Head of caudate nucleus (tissue), 42 donors: Measurements from ENCODE around the gene BANP.
"Not testable (repeated sequence)": the region's sequence is repeated elsewhere in the genome, so short reads cannot be mapped to it uniquely, and the experiment has no call there.

Experiments used
- DNase-seq, 42 donors: peaks; one replicate each; pipeline versions ENCODE4 v3.0.0 to v3.0.0-alpha.2; 2020 to 2021; ENCODE audit warnings: mixed read lengths in 7 of 42
- intact Hi-C: fragments of 100-400 bp; cut with DNase I; formaldehyde crosslinking; loops from one replicate; pipeline ENCODE4 v1.15.0; 2022

BANP gene

GRCh38 chr16:88019821-88020515 is 68.7 kb downstream of the BANP start:
- peak in 1 of 42 donors; percentile 10 for DNase-seq
- intact Hi-C loops: no loop called here

- no peak for DNase-seq
- intact Hi-C loops: no loop called here
Observed at GRCh38 chr16:88020516-88020885, 69.3 kb downstream of the BANP start.

- intact Hi-C loops: not testable (repeated sequence)
- peak in 2 of 42 donors; percentile 19 to 45 for DNase-seq
Observed at GRCh38 chr16:88021041-88021970, 70.1 kb downstream of the BANP start.

GRCh38 chr16:88022076-88023042 is 71.1 kb downstream of the BANP start:
- intact Hi-C loops: no loop called here
- no peak for DNase-seq

DNA sequence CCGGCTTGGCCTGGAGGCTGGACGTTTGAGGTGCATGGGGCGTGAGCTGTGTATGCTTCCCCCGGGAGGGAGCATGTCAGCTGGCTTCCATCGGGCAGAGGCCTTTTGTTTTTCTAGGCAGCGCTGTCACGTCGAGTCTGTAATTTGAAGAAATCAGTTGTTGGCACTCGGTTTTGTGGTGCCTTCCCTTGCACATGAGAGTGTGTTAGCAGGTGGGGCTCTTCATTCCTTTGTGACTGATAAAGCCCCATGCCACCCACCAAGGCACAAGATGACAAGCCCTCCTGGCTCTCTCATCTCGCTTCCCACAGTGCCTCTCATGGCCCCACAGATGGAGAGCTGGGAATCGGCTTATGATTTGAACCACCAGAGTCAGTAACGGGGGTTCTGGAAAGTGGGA is 72.1 kb downstream of the BANP start:
- intact Hi-C loops: no loop called here
- peak in 1 of 42 donors; percentile 1 for DNase-seq

DNA sequence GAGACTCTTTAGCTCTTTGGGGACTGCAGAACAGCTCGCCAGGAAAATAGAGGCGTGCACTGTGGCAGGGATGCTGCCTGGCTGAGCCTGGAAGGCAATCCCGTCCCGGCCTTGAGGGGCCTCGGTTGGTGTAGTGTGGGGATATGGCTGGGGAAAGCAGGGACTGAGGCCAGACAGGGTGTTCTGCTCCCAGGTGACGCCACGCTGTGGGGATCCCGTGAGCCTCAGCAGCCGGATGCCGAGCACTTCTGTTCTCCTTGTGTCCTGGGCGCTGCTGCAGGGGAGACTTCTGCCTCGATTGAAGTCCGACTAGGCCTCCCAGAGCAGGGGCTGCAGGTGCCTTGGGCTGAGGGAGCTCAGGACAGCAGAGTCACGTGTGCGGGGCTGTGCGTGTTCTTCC is 72.6 kb downstream of the BANP start:
- DNase-seq: peak in 1 of 42 donors; percentile 19
- intact Hi-C loops: no loop called here

GRCh38 chr16:88024491-88025085 is 73.4 kb downstream of the BANP start:
- intact Hi-C loops: not testable (repeated sequence)
- DNase-seq: peak in 21 of 42 donors; percentile 20 to 64 (median 41)

GRCh38 chr16:88025086-88025492 is 73.9 kb downstream of the BANP start:
- intact Hi-C loops: not testable (repeated sequence)
- peak in 1 of 42 donors; percentile 15 for DNase-seq

DNA sequence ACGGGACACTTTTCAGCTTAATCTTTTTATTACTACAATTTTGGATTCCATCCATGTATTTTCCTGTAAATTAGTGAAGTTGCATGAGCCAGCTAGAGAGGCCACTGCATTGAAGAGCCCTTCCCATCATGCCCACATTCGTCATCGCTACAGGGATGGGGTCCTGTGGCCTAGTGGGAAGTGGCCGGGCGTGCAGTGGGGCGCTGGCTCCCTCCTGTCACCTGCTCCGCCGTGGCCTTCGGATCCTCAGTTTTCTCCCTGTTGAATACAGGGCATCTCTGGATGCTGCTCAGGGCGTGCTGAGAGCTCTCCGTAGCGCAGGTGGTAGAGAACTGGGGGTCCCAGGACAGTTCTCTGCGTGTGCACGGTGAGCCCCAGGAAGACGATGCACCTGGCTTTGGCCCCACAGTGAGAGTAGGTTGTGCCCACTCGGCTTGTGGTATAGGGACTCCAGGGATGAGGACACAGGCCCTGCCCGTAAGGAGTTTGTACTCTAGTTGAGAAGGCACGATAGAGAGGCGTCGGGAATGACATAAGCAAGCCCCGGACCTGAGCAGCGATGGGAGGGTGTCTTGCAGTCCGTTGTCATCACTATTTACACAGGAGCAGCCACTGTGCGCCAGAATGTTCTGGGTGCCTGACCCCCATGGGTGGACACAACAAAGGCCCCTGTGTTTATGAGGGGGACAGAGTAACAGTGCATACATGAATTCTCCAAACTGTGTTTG is 74.8 kb downstream of the BANP start:
- intact Hi-C loops: not testable (repeated sequence)
- peak in 1 of 42 donors; percentile 20 for DNase-seq

DNA sequence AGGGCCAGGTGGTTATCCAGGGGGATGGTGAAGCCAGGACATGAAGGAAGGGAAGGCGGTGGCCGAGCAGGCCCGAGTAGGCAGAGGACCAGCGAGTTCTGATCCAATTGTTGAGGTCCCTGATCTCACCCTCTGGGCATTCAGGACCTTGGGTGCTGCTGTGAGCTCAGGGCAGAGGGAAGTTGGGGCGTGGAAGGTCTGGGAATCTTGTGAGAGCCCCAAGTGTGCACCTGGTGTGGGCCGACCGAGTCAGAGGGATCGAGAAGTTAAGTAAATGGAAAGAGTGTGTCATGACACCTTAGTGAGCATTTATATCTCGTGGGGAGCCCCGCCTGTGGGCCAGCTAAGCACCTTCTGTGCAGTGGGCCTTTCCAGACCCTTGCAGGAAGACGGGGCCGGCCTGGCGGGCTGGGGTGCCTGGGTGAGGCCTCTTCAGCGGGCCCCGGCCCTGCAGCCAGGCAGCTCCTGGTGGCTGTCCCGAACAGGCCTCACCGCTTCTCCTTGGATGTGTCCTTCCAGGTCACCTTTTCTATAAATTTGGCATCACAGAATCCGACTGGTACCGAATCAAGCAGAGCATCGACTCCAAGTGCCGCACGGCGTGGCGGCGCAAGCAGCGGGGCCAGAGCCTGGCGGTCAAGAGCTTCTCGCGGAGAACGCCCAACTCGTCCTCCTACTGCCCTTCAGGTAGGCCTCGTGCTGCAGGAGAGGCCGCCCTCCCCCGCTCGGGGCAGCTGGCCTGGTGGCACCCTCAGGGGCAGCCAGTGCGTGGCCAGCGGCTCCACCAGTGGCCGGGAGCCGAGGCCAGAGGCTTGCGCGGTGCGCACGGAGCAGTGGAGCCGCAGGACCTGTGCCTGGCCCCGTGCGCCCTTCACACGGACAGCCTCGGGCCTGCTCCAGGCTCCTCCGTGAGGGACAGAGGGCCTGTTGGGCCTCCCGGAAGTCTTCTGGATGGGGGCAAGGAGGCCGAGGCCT is 76.0 kb downstream of the BANP start:
- DNase-seq: peak in 1 of 42 donors; percentile 23
- intact Hi-C loops: no loop called here

GRCh38 chr16:88028177-88028930 is 77.1 kb downstream of the BANP start:
- intact Hi-C loops: not testable (repeated sequence)
- peak in 1 of 42 donors; percentile 23 for DNase-seq

- intact Hi-C loops: no loop called here
- DNase-seq: no peak
Observed at GRCh38 chr16:88030498-88030897, 79.3 kb downstream of the BANP start.

GRCh38 chr16:88030961-88031360 is 79.7 kb downstream of the BANP start:
- intact Hi-C loops, DNase-seq: not testable (repeated sequence)

DNA sequence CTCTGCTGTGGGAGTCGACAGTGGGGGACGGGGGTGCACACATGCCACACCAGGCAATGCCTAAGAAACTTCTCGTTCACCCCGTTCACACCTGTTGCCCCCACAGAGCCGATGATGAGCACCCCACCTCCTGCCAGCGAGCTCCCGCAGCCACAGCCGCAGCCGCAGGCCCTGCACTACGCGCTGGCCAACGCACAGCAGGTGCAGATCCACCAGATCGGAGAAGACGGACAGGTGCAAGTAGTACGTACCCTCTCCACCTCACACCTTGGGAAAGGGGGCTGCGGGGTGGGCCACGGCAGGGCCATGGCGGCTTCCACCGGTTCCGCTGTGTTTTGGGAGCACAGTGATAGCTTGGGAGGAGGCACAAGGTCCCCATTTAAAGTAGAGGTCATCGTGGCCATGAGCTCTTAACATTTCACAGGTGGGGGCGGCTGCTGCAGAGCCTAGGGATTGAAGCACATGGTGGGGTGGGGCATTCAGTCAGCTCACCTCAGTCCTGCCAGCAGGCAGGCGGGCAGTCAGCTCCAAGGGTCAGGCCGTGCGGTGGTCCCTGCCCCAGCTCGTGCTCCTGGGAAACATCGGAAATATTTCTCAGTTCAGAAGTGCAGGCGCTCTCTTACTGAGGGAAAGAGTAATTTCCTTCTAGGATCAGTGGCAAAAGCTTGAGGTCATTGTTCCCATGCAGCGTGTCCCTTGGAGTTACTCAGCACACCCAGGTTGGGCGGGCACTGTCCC is 81.9 kb downstream of the BANP start:
- DNase-seq, intact Hi-C loops: not testable (repeated sequence)

GRCh38 chr16:88034770-88035169 is 83.5 kb downstream of the BANP start:
- intact Hi-C loops: no loop called here
- peak in 1 of 42 donors; percentile 18 for DNase-seq
